HG03558 (cell line): ENCODE data around the gene SAMD10.
A peak's percentile ranks its signal among the peaks of the same experiment; 100 is the strongest.

ENCODE experiments used
- ATAC-seq: cut with Tn5 transposase; IDR thresholded peaks from one replicate; pipeline ENCODE4 v1.9.1; 2021; ENCODE audit warnings: moderate number of reproducible peaks; ENCODE audit not compliant: unreplicated experiment; ENCODE audit errors: extremely low read depth

Gene SAMD10

GRCh38 chr20:63957690-63958441, 21.6 kb downstream of the SAMD10 start:
- ATAC-seq, result no peak

GRCh38 chr20:63957004-63957689, 22.3 kb downstream of the SAMD10 start:
- ATAC-seq, result peak; percentile 8

- ATAC-seq, result peak; percentile 2
These were observed 22.8 kb downstream of the SAMD10 start for GRCh38 chr20:63956664-63957003.

GRCh38 chr20:63955827-63956663, 23.4 kb downstream of the SAMD10 start, which contains the start of gene UCKL1:
TSS of gene UCKL1 (minus strand) at chr20:63956416. CDS start at chr20:63956372, 44 bp downstream.
- ATAC-seq, result peak; percentile 46

- ATAC-seq, result no peak
These were observed 24.1 kb downstream of the SAMD10 start for GRCh38 chr20:63955281-63955826.

- ATAC-seq, result no peak
These were observed 25.5 kb downstream of the SAMD10 start for GRCh38 chr20:63953764-63954429.

GRCh38 chr20:63952769-63953168, 26.7 kb downstream of the SAMD10 start:
- no peak for ATAC-seq

GRCh38 chr20:63952210-63952535, 27.3 kb downstream of the SAMD10 start:
- no peak for ATAC-seq

- ATAC-seq, result no peak
These were observed 27.8 kb downstream of the SAMD10 start for GRCh38 chr20:63951398-63952209.

GRCh38 chr20:63950701-63951397, 28.6 kb downstream of the SAMD10 start:
- ATAC-seq, result no peak

GRCh38 chr20:63947638-63948456, 31.6 kb downstream of the SAMD10 start:
- no peak for ATAC-seq

GRCh38 chr20:63946986-63947637, 32.3 kb downstream of the SAMD10 start:
- ATAC-seq, result no peak

GRCh38 chr20:63945921-63946920, 33.2 kb downstream of the SAMD10 start:
- no peak for ATAC-seq

GRCh38 chr20:63945031-63945658, 34.3 kb downstream of the SAMD10 start:
- ATAC-seq, result no peak

- no peak for ATAC-seq
These were observed 35.1 kb downstream of the SAMD10 start for GRCh38 chr20:63944078-63944941.
